Spleen (tissue), 7 donors: Measurements from ENCODE around the gene PPBP.

ENCODE experiments used
- POLR2A ChIP-seq, 3 donors: fragments of 450-650 bp; IDR thresholded peaks; one replicate each; pipeline ENCODE4 v1.5.1; 2017; ENCODE audit warnings: antibody characterized with exemption in 3 of 3, mild to moderate bottlenecking in 1 of 3
- POLR2AphosphoS5 ChIP-seq, 3 donors: sonication (generic); formaldehyde crosslinking; IDR thresholded peaks; one replicate each; pipeline ENCODE4 v1.5.1; 2017; ENCODE audit warnings: antibody characterized with exemption in 3 of 3
- TF ChIP-seq, protein P1 (sequence below), 11 experiments: fragments of 200-600 bp in 7 of 11; fragments of 450-650 bp in 4 of 11; sonication (generic) in 4 of 11; IDR thresholded peaks in 8 of 11; conservative IDR thresholded peaks in 3 of 11; 1 replicate in 7 of 11; 2 replicates in 4 of 11; pipeline versions ENCODE4 v1.4.0 to v1.8.0; 2016 to 2021; ENCODE audit warnings: antibody characterized with exemption in 11 of 11, inconsistent platforms in 4 of 11, mild to moderate bottlenecking in 1 of 11
- donor health status: DM: no; HTN: no; CAD: no; lungs with moderate emphysema.
- donor health status: DM: no; HTN: no; CAD: no.
- donor health status: DM: no; HTN: no; CAD: no.

DNA sequence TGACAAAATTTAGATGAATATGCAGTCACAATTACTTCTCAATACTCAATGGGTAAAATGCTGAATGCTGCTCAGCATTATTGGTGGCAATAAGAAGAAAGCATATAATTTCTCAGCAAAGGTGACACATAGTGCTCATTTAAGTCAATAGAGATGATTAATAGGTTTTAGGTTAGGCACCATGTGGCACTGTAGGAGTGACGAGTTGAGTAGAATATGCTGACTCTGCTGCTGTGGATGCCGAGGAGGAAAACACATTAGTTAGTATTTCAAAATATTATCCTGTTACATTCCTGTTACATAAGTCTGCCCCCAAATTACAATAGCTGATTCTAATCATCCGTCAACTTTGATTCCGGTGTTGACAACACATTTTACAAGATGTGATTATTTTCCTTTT, 24.1 kb upstream of the PPBP start:
- TF ChIP-seq, protein P1, sequence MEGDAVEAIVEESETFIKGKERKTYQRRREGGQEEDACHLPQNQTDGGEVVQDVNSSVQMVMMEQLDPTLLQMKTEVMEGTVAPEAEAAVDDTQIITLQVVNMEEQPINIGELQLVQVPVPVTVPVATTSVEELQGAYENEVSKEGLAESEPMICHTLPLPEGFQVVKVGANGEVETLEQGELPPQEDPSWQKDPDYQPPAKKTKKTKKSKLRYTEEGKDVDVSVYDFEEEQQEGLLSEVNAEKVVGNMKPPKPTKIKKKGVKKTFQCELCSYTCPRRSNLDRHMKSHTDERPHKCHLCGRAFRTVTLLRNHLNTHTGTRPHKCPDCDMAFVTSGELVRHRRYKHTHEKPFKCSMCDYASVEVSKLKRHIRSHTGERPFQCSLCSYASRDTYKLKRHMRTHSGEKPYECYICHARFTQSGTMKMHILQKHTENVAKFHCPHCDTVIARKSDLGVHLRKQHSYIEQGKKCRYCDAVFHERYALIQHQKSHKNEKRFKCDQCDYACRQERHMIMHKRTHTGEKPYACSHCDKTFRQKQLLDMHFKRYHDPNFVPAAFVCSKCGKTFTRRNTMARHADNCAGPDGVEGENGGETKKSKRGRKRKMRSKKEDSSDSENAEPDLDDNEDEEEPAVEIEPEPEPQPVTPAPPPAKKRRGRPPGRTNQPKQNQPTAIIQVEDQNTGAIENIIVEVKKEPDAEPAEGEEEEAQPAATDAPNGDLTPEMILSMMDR (IDR thresholded peaks at IDR 0.05 in 8 of 11, conservative IDR thresholded peaks at IDR 0.05 in 3 of 11) = no peak
- no peak for TF ChIP-seq POLR2A (IDR thresholded peaks at IDR 0.05)
- no peak for TF ChIP-seq POLR2AphosphoS5 (IDR thresholded peaks at IDR 0.05)
